Mucosa of descending colon (tissue), 3 donors: ENCODE measurements around the gene FBLN1. TPM values are rescaled to one million over a fixed set of nuclear protein-coding genes. Genes with fewer than 3 reads are reported as not detected.
"Not testable (repeated sequence)": the region's sequence is repeated elsewhere in the genome, so short reads cannot be mapped to it uniquely, and the experiment has no call there.

ENCODE experiments used
- ATAC-seq: fragments of 200-7000 bp; cut with Tn5 transposase; one replicate; pipeline ENCODE4 v1.9.1; 2020; ENCODE audit warnings: mild to moderate bottlenecking, moderate library complexity
- DNase-seq, 3 donors: peaks; one replicate each; pipeline ENCODE4 v3.0.0-alpha.2; 2020
- H3K36me3 ChIP-seq: fragments of 200-600 bp; one replicate; pipeline ENCODE4 v1.8.0; 2021; ENCODE audit warnings: low read depth, mild to moderate bottlenecking
- H3K4me1 ChIP-seq: fragments of 200-600 bp; one replicate; pipeline ENCODE4 v1.8.0; 2021; ENCODE audit warnings: low read depth, mild to moderate bottlenecking
- H3K4me3 ChIP-seq: fragments of 200-600 bp; one replicate; pipeline ENCODE4 v1.8.0; 2021; ENCODE audit warnings: mild to moderate bottlenecking
- H3K9me3 ChIP-seq: fragments of 200-600 bp; one replicate; pipeline ENCODE4 v1.8.0; 2021; ENCODE audit warnings: mild to moderate bottlenecking
- CTCF ChIP-seq: fragments of 200-600 bp; IDR thresholded peaks from one replicate; pipeline ENCODE4 v1.8.0; 2022; ENCODE audit warnings: antibody characterized with exemption, mild to moderate bottlenecking
- intact Hi-C, 2 donors: fragments of 100-400 bp; cut with DNase I in 1 of 2; cut with micrococcal nuclease in 1 of 2; formaldehyde crosslinking; loops; one replicate each; pipeline versions ENCODE4 v1.11.0 to v1.11.1; 2022; cut with DNase I, micrococcal nuclease
- total RNA-seq, 3 donors: library from RNA; stranded (reverse); fragmentation: NEBNext Ultra II Directional in 2 of 3; extraction: Animal tissue kit (Norgen Biotek cat#: 25700) in 2 of 3; gene quantifications; one replicate each; pipeline versions ENCODE4 v1.2.1 to v1.2.4, GENCODE V29; 2021 to 2023
- donor health status: DM: no; HTN: no; CAD: no; lungs with moderate emphysema.
- donor health status: DM: no; HTN: no; CAD: no.
- donor health status: DM: no; HTN: yes; CAD: no.

Gene FBLN1
- total RNA-seq, 3 donors from 2014 or later = 34.1 to 198 (median 88.3) TPM

- ATAC-seq (no peak), DNase-seq (no peak)
- TF ChIP-seq CTCF = no peak
- no peak overlapping the region for H3K4me3 ChIP-seq
- H3K9me3 ChIP-seq = no peaks in the 10 kb centered on the region
- peaks cover 14% of the 10 kb centered on the region for H3K4me1 ChIP-seq
- H3K36me3 ChIP-seq = no peaks in the 10 kb centered on the region
- intact Hi-C loops = no loop called here
These were observed 98.4 kb downstream of the FBLN1 start for GRCh38 chr22:45600790-45601730.

DNA sequence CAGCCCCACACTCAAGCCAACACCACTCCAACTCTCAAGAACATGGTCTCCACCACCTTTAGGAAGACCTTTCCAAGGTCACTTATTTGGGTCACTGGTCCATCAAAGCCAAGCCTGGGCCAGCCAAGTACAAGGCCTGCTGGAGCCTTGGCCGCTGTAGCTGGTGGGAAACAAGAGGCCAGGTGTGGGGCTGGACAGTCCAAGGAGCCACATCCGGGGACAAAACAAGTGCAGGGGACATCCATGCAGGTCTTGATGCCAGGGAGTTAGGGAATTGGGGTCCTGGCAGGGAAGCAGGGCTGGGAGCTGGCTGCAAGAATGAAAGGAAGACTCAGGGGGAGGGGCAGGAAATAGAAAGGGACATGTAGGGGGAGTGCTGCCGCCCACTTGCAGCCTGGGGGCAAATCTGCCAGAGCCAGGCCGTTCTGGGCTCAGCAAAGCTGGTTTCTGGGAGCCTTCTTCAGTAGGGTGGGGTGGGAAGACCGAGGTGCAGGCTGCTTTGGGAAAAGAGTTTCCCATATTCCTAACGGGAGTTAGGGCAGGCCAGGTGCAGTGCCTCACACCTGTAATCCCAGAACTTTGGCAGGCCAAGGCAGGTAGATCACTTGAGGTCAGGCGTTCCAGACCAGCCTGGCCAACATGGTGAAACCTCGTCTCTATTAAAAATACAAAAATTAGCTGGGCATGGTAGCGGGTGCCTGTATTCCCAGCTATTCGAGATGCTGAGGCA is 99.5 kb downstream of the FBLN1 start:
- no peak for ATAC-seq
- peak in 1 of 3 donors; percentile 13 for DNase-seq
- no peaks in the 10 kb centered on the region for H3K36me3 ChIP-seq
- intact Hi-C loops = no loop called here
- no peak for TF ChIP-seq CTCF
- no peak overlapping the region for H3K4me3 ChIP-seq
- H3K4me1 ChIP-seq = peaks cover 14% of the 10 kb centered on the region
- no peaks in the 10 kb centered on the region for H3K9me3 ChIP-seq

DNA sequence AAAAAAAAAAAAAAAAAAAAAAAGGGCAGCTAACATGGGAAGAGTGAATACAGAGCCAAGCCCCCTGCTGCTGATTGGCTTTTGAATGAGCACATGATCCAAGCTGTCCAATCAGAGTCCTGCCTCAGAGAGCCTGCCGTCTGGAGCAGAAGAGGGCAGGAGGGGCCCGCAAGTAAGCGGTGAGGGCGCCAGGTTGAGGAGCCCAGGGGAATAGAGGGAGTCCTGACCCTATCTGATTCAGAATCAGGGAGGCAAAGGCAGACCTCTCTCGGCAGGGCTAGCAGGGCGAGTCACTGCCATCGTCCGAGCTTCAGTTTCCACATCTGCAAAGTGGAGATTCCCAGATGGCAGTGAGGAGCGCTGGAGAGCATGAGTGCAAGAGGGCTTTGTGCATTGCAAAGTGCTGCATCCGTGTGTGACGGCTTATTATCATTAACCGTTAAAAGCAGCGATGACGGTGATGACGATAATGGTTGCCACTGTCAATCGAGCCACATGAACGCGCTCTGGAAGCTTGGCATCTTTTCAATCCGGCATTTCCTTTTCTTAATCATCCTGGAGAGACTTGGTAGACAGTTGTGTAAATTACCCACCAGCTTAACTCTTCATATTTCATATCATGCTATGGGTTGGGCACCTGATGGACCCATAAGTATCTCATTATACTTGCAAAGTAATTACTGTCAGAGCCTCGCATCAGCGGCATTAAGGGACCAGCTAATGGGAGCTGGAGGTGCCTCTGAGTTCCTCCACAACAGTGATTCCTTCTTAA is 100.3 kb downstream of the FBLN1 start:
- Histone ChIP-seq H3K4me1 (peaks cover 14% of the 10 kb centered on the region), H3K4me3 (no peak overlapping the region), H3K36me3 (no peaks in the 10 kb centered on the region), H3K9me3 (no peaks in the 10 kb centered on the region)
- no peak for ATAC-seq
- TF ChIP-seq CTCF = no peak
- intact Hi-C loops = no loop called here
- DNase-seq = peak in 1 of 3 donors; percentile 14

GRCh38 chr22:45603619-45604018 is 100.9 kb downstream of the FBLN1 start:
- Histone ChIP-seq H3K4me3 (no peak overlapping the region), H3K9me3 (no peaks in the 10 kb centered on the region), H3K36me3 (no peaks in the 10 kb centered on the region), H3K4me1 (peaks cover 14% of the 10 kb centered on the region)
- DNase-seq (no peak), ATAC-seq (no peak)
- intact Hi-C loops = no loop called here
- no peak for TF ChIP-seq CTCF

DNA sequence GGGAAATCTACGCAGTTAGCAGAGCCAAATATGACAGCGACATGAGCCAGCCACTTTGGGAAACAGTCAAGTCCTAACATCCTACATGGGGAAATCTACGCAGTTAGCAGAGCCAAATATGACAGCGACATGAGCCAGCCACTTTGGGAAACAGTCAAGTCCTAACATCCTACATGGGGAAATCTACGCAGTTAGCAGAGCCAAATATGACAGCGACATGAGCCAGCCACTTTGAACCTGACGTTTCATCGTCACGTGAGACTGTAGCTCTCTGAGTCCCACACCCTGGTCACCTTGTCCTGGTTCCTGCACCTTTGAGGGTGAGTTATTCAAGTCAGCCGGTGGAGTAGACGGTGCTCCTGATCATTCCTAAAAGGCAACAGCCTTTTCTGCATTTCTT is 105.4 kb downstream of the FBLN1 start:
- ATAC-seq, H3K4me3 ChIP-seq, H3K36me3 ChIP-seq, intact Hi-C loops, H3K9me3 ChIP-seq, H3K4me1 ChIP-seq: not testable (repeated sequence)
- DNase-seq = peak in 1 of 3 donors; percentile 9
